Lower lobe of right lung (tissue), 2 donors: Measurements from ENCODE around the gene LTBP1. TPM values are rescaled to one million over a fixed set of nuclear protein-coding genes. Genes with fewer than 3 reads are reported as not detected.
A peak's percentile ranks its signal among the peaks of the same experiment; 100 is the strongest.

ENCODE experiments used
- ATAC-seq, 2 donors: fragments of 200-7000 bp; cut with Tn5 transposase; one replicate each; pipeline ENCODE4 v1.9.1; 2020 to 2022; ENCODE audit warnings: mild to moderate bottlenecking in 2 of 2, moderate library complexity in 2 of 2
- DNase-seq: peaks from one replicate; pipeline ENCODE4 v3.0.0-alpha.2; 2020
- H3K27ac ChIP-seq: fragments of 200-600 bp; one replicate; pipeline ENCODE4 v1.8.0; 2022
- H3K27me3 ChIP-seq: fragments of 200-600 bp; one replicate; pipeline ENCODE4 v1.8.0; 2022; ENCODE audit warnings: low read depth
- H3K36me3 ChIP-seq: fragments of 200-600 bp; one replicate; pipeline ENCODE4 v1.8.0; 2022; ENCODE audit warnings: mild to moderate bottlenecking
- H3K4me1 ChIP-seq: fragments of 200-600 bp; one replicate; pipeline ENCODE4 v1.8.0; 2022
- H3K4me3 ChIP-seq: fragments of 200-600 bp; one replicate; pipeline ENCODE4 v1.8.0; 2022; ENCODE audit warnings: mild to moderate bottlenecking
- H3K9me3 ChIP-seq: fragments of 200-600 bp; one replicate; pipeline ENCODE4 v1.8.0; 2022
- CTCF ChIP-seq: fragments of 200-600 bp; IDR thresholded peaks from one replicate; pipeline ENCODE4 v1.8.0; 2022; ENCODE audit warnings: antibody characterized with exemption, mild to moderate bottlenecking
- intact Hi-C: fragments of 100-400 bp; cut with DNase I; formaldehyde crosslinking; loops from one replicate; pipeline ENCODE4 v1.11.0; 2022
- total RNA-seq: library from RNA; stranded (reverse); fragmentation: NEBNext Ultra II Directional; extraction: Animal tissue kit (Norgen Biotek cat#: 25700); gene quantifications from one replicate; pipeline ENCODE4 v1.2.1, GENCODE V29; 2021
- donor health status: DM: no; HTN: yes; CAD: no; lungs with severe emphysema.

Gene LTBP1
- total RNA-seq, 1 donor from 2014 or later, result 34.7 TPM

GRCh38 chr2:33136566-33136965, 189.8 kb downstream of the LTBP1 start:
- intact Hi-C loops, result no loop called here
- peak overlapping the region; percentile 79 for H3K27ac ChIP-seq
- peak overlapping the region; percentile 33 for H3K4me3 ChIP-seq
- DNase-seq (no peak), ATAC-seq (no peak)
- TF ChIP-seq CTCF, result no peak
- H3K36me3 ChIP-seq, result no peaks in the 10 kb centered on the region
- no peaks in the 10 kb centered on the region for H3K27me3 ChIP-seq
- H3K9me3 ChIP-seq, result no peaks in the 10 kb centered on the region
- peaks cover 16% of the 10 kb centered on the region for H3K4me1 ChIP-seq

GRCh38 chr2:33137331-33137730, 190.6 kb downstream of the LTBP1 start:
- no peak for TF ChIP-seq CTCF
- Histone ChIP-seq H3K9me3 (no peaks in the 10 kb centered on the region), H3K4me3 (no peak overlapping the region), H3K36me3 (no peaks in the 10 kb centered on the region), H3K27me3 (no peaks in the 10 kb centered on the region), H3K27ac (no peak overlapping the region), H3K4me1 (peaks cover 15% of the 10 kb centered on the region)
- intact Hi-C loops, result no loop called here
- DNase-seq (no peak), ATAC-seq (no peak)

GRCh38 chr2:33139949-33140348, 193.2 kb downstream of the LTBP1 start:
- Histone ChIP-seq H3K4me1 (no peaks in the 10 kb centered on the region), H3K27me3 (no peaks in the 10 kb centered on the region), H3K9me3 (no peaks in the 10 kb centered on the region), H3K4me3 (no peak overlapping the region), H3K36me3 (no peaks in the 10 kb centered on the region), H3K27ac (no peak overlapping the region)
- DNase-seq, result no peak
- intact Hi-C loops, result no loop called here
- no peak for ATAC-seq
- no peak for TF ChIP-seq CTCF

GRCh38 chr2:33141476-33141875, 194.7 kb downstream of the LTBP1 start:
- Histone ChIP-seq H3K4me3 (no peak overlapping the region), H3K36me3 (no peaks in the 10 kb centered on the region), H3K4me1 (no peaks in the 10 kb centered on the region), H3K9me3 (no peaks in the 10 kb centered on the region), H3K27me3 (no peaks in the 10 kb centered on the region), H3K27ac (no peak overlapping the region)
- intact Hi-C loops, result no loop called here
- ATAC-seq (no peak), DNase-seq (no peak)
- TF ChIP-seq CTCF, result no peak

- no peak overlapping the region for H3K4me3 ChIP-seq
- no peak for TF ChIP-seq CTCF
- H3K36me3 ChIP-seq, result no peaks in the 10 kb centered on the region
- no peaks in the 10 kb centered on the region for H3K27me3 ChIP-seq
- no peaks in the 10 kb centered on the region for H3K9me3 ChIP-seq
- DNase-seq, result no peak
- H3K27ac ChIP-seq, result no peak overlapping the region
- no peaks in the 10 kb centered on the region for H3K4me1 ChIP-seq
- no peak for ATAC-seq
- intact Hi-C loops, result no loop called here
These were observed 196.1 kb downstream of the LTBP1 start for GRCh38 chr2:33142810-33143209.

- Histone ChIP-seq H3K4me3 (no peak overlapping the region), H3K9me3 (no peaks in the 10 kb centered on the region), H3K27ac (no peak overlapping the region), H3K36me3 (no peaks in the 10 kb centered on the region), H3K27me3 (no peaks in the 10 kb centered on the region), H3K4me1 (no peaks in the 10 kb centered on the region)
- DNase-seq (no peak), ATAC-seq (no peak)
- intact Hi-C loops, result no loop called here
- TF ChIP-seq CTCF, result no peak
These were observed 197.5 kb downstream of the LTBP1 start for GRCh38 chr2:33144243-33144642.
